Retina (tissue), 1 donor: Measurements from ENCODE around the gene MLST8.

ENCODE experiments used
- DNase-seq: peaks from one replicate; pipeline ENCODE4 v3.0.0-alpha.2; 2016

The MLST8 gene

DNA sequence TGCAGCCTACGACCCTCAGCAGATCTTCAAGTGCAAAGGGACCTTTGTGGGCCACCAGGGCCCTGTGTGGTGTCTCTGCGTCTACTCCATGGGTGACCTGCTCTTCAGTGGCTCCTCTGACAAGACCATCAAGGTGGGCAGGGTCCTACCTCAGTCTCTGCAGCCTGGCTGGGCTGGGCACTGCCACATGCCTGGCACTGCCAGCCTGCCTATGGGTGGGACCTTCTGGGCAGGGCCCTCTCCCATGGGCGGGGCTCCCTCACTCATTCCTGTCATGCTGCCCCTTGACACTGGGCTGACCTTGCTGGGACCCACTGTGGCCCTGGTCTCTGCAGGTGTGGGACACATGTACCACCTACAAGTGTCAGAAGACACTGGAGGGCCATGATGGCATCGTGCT lies 31.3 kb upstream of the MLST8 start:
- no peak for DNase-seq

DNA sequence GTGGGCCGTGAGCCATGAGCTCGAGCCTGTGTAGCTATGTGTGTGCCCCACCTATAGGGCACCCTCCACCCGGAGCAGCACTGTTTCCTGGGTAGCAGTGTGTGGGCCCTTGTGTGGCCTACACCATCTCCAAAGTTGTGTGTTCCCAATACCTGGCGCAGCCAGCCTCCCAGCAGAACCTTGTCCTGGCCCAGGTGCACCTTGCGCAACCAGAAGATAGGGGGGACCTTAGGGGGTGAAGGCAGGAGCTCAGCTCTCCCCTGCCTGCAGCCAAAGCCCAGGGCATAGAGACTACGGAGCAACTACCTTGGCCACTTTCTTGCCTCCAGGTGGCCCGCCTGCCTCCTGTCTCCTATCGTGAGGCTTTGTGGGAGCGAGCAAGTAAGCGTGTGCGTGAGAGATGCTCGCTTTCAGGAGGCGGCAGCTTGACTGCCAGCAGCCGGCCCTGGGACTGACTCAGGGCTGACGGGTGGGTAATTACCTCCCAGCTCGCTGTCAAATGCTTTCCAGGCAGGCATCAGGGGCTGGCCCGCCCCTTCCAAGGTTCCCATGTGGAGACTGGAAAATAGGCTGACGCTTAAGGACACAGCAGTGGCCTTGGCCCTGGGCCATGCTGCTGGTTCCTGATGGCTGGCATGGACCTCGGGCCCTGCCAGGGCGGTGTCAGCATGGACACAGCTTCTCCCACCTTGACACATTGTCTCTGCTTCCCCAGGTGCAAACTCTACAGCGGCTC lies 30.7 kb upstream of the MLST8 start:
- DNase-seq = no peak

DNA sequence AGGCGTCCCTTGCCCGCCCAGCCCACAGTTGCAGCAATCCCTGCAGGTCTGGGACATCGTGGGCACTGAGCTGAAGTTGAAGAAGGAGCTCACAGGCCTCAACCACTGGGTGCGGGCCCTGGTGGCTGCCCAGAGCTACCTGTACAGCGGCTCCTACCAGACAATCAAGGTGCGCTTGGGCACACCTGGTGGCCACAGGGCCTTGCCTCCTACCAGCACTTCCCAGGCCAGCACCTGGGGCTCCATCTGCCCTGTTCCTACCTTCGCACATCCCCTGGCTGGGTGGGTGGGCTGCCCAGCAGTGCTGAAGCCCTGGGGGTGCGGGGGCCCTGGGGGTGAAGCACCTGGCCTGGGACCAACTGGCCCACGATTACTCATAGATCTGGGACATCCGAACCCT lies 29.8 kb upstream of the MLST8 start:
- no peak for DNase-seq

DNA sequence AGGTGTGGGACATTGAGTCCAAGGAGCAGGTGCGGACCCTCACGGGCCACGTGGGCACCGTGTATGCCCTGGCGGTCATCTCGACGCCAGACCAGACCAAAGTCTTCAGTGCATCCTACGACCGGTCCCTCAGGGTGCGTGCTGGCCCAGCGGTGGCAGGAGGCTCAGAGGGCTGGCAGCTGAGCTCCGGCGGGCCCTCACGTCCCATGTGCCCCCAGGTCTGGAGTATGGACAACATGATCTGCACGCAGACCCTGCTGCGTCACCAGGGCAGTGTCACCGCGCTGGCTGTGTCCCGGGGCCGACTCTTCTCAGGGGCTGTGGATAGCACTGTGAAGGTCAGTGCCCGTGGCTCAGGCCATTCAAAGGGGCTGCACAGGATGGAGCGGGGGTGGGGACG lies 29.2 kb upstream of the MLST8 start:
- no peak for DNase-seq

DNA sequence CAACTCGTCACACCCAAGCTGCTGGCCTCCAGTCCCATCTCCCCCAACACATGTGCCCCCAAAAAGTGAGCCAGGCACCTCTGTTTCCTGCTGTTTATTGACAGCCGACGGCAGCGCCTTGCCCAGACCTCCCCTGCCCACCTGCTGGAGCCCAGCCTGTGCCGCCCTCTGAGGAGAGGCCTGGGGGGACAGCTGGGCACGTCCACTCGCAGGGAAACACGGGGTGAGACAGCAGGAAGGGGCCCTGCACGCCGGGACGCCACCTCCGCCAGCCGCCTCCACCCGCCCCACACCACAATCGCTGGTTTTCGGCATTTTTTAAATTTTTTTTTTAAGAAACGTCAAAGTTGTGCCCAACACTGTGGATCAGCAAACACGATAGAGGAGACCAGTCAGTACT lies 28.2 kb upstream of the MLST8 start:
- no peak for DNase-seq

DNA sequence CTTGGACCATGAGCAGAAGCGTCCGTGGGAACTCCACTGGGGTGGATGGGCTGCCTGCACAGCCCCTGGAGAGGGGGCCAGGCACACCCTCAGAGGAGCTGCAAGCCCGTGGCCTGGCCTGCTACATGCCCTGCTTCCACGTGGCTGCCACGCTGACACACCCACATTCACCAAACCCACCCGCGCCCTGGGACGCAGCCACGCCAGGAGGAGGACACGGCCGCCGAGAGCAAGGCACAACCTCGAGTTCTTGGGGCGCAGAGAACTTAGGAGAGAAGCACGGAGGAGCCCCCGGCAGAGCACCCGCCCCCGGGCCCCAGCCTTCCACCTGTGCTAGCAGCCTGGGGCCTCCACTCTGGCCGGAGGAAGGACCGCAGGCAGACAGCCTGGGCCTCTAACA lies 27.7 kb upstream of the MLST8 start:
- DNase-seq = no peak

DNA sequence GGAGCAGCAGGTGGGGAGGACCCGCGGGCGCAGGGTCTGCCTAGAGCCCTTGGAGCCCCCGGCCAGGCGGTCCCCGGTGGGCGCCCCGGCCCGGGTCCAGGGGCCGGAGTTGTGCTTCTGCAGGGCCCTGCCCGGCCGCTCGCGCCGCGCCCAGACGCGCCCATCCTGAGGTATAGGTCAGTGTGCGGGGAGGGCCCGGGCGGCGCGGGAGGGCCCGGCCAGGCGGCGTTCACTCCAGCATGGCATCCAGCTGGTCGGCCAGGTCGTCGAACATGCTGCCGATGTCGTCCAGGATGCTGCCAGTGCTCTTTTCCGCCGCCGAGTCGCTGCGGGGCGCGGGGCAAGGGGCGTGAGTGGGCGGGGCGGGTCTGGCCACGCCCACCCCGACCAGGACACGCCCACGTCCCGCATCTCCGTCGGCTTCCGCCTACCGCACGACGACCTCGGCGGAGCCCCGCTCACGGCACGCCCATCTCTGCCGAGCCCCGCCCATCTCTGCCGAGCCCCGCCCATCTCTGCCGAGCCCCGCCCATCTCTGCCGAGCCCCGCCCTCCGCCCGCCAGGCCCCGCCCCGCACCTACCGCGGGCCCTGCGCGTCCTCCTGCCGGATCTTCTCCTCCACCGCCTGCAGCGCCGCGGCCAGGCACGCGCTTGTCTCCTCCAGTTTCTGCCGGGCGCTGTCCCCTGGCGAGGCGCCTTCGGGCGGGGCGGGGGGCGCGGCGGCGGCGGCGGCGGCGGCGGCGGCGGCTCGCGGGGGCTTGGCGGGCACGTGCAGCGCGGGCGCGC lies 26.7 kb upstream of the MLST8 start:
- no peak for DNase-seq

DNA sequence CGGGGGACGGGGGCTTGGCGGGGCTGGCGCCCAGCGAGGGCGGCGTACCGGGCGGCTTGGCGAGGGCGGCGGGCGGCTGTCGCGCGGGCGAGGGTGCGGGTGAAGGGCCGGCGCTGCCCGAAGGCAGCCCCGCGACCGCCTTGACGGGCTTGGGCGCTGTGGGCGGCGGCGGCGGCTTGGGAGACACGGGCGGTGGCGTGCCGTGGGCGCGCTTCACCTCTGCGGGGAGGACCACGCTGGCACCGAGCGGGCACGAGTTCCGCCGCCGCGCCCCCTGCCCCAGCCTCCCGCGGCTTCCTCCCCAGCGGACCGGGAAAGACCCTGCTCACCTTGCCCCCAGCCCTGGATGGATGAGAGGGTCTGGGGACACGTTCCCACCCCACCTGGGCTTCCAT lies 26.1 kb upstream of the MLST8 start:
- no peak for DNase-seq

DNA sequence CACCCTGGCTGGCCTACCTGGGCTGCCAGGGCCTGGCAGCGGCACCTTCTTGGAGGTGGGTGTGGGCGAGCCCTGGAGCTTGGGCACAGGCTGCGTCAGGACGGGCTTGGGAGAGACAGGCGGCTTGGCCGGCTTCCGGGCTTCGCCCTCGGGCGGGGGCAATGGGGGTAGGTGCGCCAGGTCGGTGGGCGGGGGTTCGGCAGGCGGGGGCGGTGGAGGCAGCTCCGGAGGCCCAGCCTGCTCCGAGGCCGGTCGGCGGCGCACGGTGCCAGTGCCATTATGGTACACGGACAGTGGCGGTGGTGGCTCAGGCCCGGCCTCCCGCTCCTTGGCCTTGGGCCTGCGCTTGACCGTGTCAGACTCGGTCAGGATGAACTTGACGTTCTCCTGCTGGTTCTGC lies 25.7 kb upstream of the MLST8 start:
- DNase-seq = no peak

DNA sequence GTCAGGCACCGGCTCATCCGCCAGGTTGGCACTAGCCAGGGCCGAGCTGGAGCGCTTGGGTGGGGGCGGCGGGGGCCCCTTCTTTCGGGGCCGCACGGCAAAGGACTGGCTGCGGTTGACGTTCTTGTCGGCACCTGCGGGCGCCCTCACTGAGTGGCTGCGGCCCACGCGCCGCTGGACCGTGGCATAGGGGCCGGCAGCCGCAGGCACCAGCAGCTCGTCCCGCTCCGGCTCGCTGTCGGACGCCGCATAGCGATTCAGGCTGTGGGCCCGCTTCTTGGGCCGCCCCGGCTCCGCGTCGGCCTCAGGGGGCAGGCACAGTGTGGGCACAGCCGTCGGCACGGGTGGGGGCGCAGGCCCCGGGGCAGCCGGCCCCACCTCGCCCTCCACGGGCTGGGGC lies 24.8 kb upstream of the MLST8 start:
- DNase-seq = no peak

DNA sequence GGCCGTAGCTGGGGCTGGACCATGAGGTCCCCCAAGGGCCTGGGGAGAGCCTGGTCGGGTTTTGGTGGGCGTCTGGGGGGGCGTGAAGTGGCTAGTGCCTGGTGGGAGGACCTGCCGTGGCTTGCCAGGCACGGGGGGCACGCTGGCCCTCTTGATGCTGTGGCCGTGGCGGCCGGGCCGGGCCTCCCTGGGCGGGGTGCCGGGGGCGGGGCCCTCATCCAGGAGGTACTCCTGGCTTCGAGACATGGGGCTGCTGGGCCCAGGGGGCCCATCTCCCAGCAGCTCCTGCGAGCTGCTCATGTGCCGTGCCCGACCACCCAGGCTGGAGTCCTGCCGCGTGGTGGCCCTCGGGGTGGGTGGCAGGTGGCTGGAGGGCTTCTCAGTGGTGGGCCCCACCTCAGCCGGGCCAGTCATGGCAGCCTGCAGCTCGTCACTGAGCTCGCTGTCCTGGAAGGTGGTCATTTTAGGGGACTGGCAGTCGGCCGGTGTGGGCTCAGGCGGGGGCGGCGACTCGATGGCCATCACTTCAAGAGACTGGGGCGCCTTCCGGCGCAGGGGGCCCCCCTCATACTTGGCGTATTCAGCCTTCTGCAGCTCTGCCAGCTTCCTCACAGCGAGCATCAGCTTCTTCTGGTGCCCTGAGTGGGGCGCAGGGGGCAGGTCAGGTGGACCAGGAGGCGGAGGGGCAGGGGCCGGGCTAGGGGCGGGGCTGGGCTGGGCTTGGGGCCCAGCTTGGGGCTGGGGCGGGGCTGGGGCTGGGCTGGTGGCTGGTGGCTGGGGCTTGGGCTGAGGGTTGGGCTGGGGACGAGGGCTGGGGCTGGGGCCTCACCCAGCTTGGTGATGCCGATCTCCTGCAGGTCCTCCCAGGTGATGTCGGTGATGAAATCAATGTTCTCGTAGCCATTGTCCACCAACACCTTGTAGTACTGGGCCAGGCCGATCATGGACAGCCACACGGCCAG lies 24.0 kb upstream of the MLST8 start:
- DNase-seq = no peak

DNA sequence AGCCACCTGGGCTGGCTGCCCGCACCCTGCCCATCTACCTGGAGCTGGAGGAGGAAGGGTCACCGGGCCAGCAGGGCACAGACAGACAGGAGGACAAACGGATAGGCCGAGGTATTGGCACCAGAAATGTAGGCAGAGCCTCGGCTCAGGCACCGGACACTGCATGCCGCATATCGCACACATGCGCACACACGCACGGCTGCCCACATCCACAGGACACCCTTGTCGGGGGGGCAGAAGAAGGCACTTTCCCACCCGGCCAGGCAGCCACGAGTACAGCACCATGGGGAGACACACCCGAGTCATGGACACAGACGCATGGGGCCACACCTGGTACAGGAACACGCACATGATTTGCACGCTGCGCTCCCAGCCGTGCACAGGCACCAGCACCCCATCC lies 23.3 kb upstream of the MLST8 start:
- no peak for DNase-seq

DNA sequence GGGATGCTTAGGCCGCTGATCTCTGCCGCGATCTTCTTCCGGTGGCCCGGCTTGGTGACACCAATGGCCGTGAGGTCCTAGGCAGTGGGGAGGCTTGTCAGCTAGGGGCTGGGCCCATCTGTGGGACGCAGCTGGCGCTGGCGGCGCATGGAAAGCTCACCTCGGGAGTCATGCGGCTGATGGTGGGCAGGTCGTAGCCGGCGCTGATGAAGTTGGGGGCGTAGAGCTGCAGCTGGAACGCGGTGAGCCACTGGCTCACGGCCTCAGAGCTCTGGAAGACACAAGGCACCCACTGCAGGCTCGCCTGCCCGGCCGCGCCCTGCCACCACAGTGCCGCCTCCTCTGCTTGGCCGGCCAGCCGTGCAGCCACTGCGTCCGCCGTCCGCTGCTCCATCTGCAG lies 21.6 kb upstream of the MLST8 start:
- DNase-seq = no peak

DNA sequence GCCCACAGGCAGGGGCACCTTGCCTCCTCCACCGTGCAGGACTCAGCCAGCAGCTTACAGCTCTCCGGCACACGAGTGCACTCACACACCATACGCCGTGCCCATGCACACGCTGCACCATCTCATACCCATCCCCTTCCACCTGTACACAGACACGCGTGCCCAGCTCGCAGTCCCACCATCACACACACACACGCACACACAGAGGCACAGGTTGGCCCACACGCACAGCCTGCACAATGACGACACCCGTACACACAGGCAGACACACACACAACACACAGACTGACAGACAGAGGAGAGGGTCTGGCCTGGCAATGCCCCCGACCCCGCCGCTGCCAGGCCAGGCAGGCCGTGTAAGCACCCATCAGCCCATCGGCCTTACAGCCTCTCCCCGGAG lies 20.9 kb upstream of the MLST8 start:
- no peak for DNase-seq

DNA sequence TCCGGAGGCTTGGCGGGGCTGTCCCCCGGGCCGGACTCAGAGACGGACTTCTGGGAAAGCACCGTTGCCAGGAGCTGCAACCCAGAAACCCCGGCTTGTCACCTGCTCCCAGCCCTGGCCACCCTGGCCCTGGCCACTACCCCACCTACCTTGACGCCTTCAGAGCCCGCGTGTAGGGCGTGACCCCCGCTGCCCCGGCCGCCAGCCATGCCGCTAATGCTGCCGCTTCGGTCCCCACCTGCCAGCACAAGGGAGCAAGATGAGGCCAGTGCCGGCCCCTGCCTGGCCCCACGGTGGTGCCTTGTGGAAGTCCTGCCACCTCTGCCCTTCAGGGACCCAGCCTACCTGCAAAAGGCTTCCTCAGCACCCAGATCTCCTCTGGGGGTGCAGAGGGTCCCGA lies 20.3 kb upstream of the MLST8 start:
- DNase-seq = no peak

DNA sequence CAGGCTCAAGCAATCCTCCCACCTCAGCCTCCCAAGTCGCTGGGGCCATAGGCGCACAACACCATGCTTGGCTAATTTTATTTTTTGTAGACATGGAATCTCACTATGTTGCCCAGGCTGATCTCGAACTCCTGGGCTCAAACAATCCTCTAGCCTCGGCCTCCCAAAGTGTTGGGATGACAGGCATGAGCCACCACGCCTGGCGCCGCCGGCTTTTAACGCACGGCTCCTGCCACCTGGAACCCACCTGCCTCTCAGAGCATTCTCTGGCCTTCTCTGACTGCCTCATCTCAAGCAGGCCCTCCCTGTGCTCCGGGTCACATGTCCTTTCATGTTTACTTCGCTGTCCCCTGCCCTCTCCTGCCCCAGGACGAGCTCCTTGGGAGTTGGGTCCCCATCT lies 19.2 kb upstream of the MLST8 start:
- no peak for DNase-seq

DNA sequence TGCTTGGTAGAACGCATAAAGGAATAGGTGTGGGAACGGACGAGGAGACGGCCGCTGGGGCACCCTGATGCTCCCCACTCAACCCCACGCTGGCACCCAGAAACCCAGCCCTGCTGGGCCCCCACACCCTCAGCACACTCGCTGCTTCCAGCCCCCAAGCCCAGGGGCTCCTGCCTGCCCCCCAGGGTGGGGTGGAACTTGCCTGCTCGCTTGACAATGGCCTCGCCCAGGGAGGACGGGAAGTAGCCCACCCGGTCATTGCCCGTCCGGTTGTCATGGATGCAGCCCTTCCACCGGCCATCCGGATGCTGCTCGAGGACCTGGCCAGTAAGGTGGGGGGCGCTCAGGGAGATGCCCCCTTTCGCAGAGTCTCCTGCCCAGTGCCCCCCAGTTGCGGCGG lies 18.7 kb upstream of the MLST8 start:
- no peak for DNase-seq

DNA sequence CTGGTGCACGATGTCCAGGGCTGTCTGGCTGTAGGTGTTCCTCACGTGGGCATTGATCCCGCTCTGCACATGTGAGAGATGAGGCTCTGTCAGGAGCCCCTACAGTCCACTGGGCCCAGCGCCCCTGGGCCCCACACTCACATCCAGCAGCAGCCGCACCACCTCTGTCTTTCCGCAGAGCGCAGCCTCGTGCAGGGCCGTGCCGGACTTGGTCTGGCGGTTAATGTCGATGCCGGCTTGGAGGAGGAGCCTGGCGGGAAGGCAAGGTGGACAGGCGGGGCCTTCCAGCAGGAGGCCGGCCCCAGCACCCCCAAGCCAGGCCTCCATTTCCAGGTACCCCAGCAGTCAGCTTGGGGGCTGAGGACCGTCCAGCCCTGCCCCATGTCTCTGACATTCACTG lies 18.0 kb upstream of the MLST8 start:
- no peak for DNase-seq

DNA sequence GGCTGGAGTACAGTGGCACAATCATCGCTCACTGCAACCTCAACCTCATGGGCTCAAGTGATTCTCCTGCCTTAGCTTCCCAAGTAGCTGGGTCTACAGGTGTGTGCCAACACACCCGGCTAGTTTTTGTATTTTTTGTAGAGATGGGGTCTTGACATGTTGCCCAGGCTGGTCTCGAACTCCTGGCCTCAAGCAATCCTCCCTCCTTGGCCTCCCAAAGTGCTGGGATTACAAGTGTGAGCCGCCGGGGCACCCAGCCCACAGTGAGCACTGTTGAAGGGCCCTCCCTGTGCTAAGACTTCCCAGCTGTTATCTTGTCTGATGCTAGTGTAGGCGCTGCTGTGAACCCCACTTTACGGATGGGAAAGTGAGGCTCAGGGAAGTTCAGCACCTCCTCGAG lies 16.9 kb upstream of the MLST8 start:
- no peak for DNase-seq

DNA sequence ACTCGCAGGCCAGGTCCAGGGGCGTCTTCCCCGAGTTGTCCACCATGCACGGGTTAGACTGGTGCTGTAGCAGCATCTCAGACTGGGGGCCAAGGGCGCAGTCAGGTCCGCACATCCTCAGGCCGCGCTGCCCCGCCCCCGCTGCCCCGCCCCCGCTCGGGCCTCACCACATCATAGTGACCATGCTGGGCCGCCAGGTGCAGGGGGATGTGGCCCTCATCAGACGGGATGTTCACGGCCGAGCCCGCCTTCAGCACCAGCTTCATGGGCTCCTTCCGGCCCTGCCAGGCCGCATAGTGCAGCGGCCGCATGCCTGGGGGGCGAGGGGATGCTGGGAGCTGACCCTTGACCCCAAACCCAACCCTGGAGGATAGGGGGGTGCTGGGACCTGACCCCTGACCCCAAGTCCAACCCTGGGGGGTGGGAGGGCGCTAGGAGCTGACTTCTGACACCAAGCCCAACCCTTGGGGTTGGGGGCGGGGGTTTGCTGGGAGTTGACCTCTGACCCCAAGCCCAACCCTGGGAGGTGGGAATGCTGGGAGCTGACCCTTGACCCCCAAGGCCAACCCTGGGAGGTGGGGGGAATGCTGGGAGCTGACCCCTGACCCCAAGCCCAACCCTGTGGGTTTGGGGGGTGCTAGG lies 15.9 kb upstream of the MLST8 start:
- no peak for DNase-seq

DNA sequence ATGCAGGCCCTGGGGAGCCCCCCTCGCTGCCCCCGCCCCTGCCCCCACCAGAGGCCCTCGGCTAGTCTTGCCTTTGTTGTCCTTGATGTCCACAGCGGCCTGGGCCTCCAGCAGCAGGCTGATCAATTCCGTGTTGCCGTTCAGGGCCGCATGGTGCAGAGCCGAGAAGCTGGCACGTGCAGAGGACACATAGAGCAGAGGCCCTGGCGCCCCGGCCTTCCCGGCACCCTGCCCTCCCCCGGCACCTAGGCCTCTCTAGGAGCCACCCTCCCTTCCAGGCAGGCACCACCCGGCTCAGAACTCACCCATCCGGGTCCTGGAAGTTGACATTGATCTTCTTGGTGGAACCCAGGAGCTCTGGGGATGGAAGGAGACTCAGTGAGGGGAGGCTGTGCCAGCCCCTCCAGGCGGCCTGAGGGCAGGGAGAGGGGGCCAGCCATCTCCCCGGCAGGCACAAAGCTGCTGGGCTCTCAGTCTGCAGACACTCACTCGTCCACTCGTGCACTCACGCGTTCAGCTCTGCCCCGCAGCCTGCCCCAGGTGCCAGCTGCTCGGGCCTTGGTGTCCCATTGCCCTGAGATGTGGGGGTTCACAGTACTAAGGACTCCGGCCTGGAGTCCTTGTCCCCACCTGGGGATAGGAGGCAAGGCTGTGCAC lies 15.1 kb upstream of the MLST8 start:
- DNase-seq = no peak

DNA sequence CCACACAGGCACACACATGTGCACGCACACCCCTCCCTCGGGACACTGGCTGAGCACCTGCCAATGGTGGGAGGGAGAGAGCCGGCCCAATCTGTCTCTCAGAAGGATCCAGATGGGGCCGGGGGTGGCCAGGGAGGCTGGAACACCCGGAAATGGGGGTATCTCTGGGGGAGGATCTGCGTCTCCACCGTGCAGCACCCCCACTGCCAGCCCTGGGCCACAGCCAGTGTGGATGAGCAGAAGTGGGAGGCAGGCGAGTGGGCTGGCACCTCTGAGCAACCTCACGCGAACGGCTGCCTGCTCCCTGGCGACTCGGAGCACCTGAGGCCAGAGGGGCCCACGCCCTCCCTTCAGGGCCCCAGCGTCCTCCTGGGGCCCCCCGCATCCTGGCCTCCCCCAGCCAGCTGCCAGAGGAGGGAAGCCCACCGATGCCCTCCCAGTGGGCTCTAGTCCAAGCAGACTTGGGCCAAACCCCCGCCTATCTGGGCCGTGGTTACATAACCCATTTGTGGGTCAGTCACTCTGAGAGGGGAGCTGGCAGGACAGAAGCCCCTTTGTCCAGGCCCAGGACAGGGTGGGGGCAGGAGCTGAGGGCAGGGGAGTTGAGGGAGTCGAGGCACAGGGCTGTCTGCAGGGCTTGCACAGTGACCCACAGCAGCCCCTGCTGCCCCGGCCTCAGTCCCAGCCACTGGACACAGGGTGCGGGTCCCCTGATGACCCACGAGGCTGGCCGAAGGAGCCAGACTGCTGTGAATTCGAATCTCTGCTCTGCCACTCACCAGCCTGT lies 14.4 kb upstream of the MLST8 start:
- peak; percentile 28 for DNase-seq
